HepG2 (cell line): ENCODE data around the gene SNX22. TPM values are rescaled to one million over a fixed set of nuclear protein-coding genes. Genes with fewer than 3 reads are reported as not detected.

ENCODE experiments used
- CEBPG ChIP-seq: IDR thresholded peaks from 2 replicates; pipeline ENCODE4 v1.6.1; 2016
- CHD4 ChIP-seq: fragments of 200-600 bp; sonication (generic); IDR thresholded peaks from 2 replicates; pipeline ENCODE4 v1.7.0; 2017; ENCODE audit warnings: mild to moderate bottlenecking, low read length, borderline replicate concordance
- ERF ChIP-seq: IDR thresholded peaks from 2 replicates; pipeline ENCODE4 v1.6.1; 2018; ENCODE audit warnings: missing biosample characterization, missing genetic modification reagents
- GABPB1 ChIP-seq: IDR thresholded peaks from 2 replicates; pipeline ENCODE4 v1.6.1; 2016; ENCODE audit warnings: mild to moderate bottlenecking, missing genetic modification reagents, moderate library complexity, missing compliant biosample characterization
- HDAC1 ChIP-seq: sonication (generic); formaldehyde crosslinking; IDR thresholded peaks from 2 replicates; pipeline ENCODE4 v1.5.1; 2020; ENCODE audit warnings: mild to moderate bottlenecking, missing genetic modification reagents
- JARID2 ChIP-seq: sonication (generic); formaldehyde crosslinking; IDR thresholded peaks from 2 replicates; pipeline ENCODE4 v1.8.1; 2023; ENCODE audit warnings: missing genetic modification reagents, inconsistent platforms; ENCODE audit not compliant: insufficient replicate concordance
- KDM3A ChIP-seq: IDR thresholded peaks from 2 replicates; pipeline ENCODE4 v1.6.1; 2018; ENCODE audit warnings: low read depth, missing compliant biosample characterization
- KLF6 ChIP-seq: IDR thresholded peaks from 2 replicates; pipeline ENCODE4 v1.8.0; 2016; ENCODE audit warnings: missing biosample characterization, missing genetic modification reagents
- MED1 ChIP-seq: sonication (generic); formaldehyde crosslinking; IDR thresholded peaks from 2 replicates; pipeline ENCODE4 v1.4.0; 2020; ENCODE audit warnings: missing genetic modification reagents
- PRMT3 ChIP-seq: sonication (generic); formaldehyde crosslinking; IDR thresholded peaks from 2 replicates; pipeline ENCODE4 v1.8.1; 2022; ENCODE audit warnings: low read depth, mild to moderate bottlenecking, moderate library complexity, missing genetic modification reagents, borderline replicate concordance
- SMARCE1 ChIP-seq: fragments of 450-650 bp; IDR thresholded peaks from 2 replicates; pipeline ENCODE4 v1.6.1; 2017; ENCODE audit warnings: borderline replicate concordance
- SNAI1 ChIP-seq: sonication (generic); formaldehyde crosslinking; IDR thresholded peaks from 2 replicates; pipeline ENCODE4 v1.5.0; 2020; ENCODE audit warnings: mild to moderate bottlenecking, missing genetic modification reagents, borderline replicate concordance
- SP1 ChIP-seq, 2 experiments: fragments of 450-650 bp in 1 of 2; sonication (generic) in 1 of 2; formaldehyde crosslinking in 1 of 2; IDR thresholded peaks; 2 replicates each; pipeline versions ENCODE4 v1.4.0 to v1.6.1; 2016 to 2020; ENCODE audit warnings: missing genetic modification reagents in 1 of 2
- THAP8 ChIP-seq: sonication (generic); formaldehyde crosslinking; IDR thresholded peaks from 2 replicates; pipeline ENCODE4 v1.5.1; 2020; ENCODE audit warnings: missing genetic modification reagents, mild to moderate bottlenecking, borderline replicate concordance
- ZNF33B ChIP-seq: sonication (generic); formaldehyde crosslinking; IDR thresholded peaks from 2 replicates; pipeline ENCODE4 v1.5.1; 2020; ENCODE audit warnings: mild to moderate bottlenecking, missing genetic modification reagents
- ZNF605 ChIP-seq: sonication (generic); formaldehyde crosslinking; IDR thresholded peaks from 2 replicates; pipeline ENCODE4 v1.8.0; 2022; ENCODE audit warnings: mild to moderate bottlenecking, missing genetic modification reagents
- ZNF777 ChIP-seq: sonication (generic); formaldehyde crosslinking; IDR thresholded peaks from 2 replicates; pipeline ENCODE4 v1.4.0; 2020; ENCODE audit warnings: missing genetic modification reagents
- ZSCAN12 ChIP-seq: sonication (generic); formaldehyde crosslinking; IDR thresholded peaks from 2 replicates; pipeline ENCODE4 v1.9.0; 2021; ENCODE audit warnings: mild to moderate bottlenecking, missing genetic modification reagents
- polyA plus RNA-seq, 8 experiments: library from polyadenylated mRNA; depleted of rRNA in 3 of 8; stranded (reverse) in 7 of 8; unstranded in 1 of 8; fragments of >200 nt; fragmentation: Illumina TruSeq in 4 of 8; extraction: Trizol in 4 of 8; gene quantifications; 2 replicates each; pipeline versions ENCODE4 v1.2.1 to v1.2.3, GENCODE V29; 2011 to 2016; ENCODE audit warnings: low read depth in 4 of 8, missing spikeins in 1 of 8, mixed read lengths in 1 of 8; ENCODE audit not compliant: insufficient read depth in 1 of 8
- total RNA-seq, 5 experiments: library from RNA; depleted of rRNA; stranded (reverse); fragments of >200 nt; fragmentation: Illumina TruSeq; extraction: Trizol; gene quantifications; 2 replicates each; pipeline ENCODE4 v1.2.3, GENCODE V29; 2016; ENCODE audit warnings: low read depth in 1 of 5
- TF ChIP-seq, protein P1 (sequence below): sonication (generic); formaldehyde crosslinking; IDR thresholded peaks from 2 replicates; pipeline ENCODE4 v1.5.0; 2020; ENCODE audit warnings: mild to moderate bottlenecking, missing genetic modification reagents, borderline replicate concordance
- TF ChIP-seq, protein P2 (sequence below), 2 experiments: sonication (generic) in 1 of 2; formaldehyde crosslinking in 1 of 2; IDR thresholded peaks; 2 replicates each; pipeline versions ENCODE4 v1.4.0 to v1.6.1; 2018 to 2020; ENCODE audit warnings: missing genetic modification reagents in 2 of 2, borderline replicate concordance in 1 of 2, low read depth in 1 of 2, mild to moderate bottlenecking in 1 of 2, missing biosample characterization in 1 of 2
- TF ChIP-seq, protein P3 (sequence below): IDR thresholded peaks from 2 replicates; pipeline ENCODE4 v1.6.1; 2012; ENCODE audit warnings: inconsistent platforms

SNX22 gene
- total and polyA plus RNA-seq, 2 of the 13 experiments (the other 11 are each of a cell fraction or from before 2014, with no cell fraction given) = 2.3 to 5.5 TPM

GRCh38 chr15:64151727-64152506 is at the start of gene SNX22 (continued):
- TF ChIP-seq GABPB1 (CRISPR knock-in tag) (peak; percentile 42; the same call in 1 of the 2 replicates), ZNF33B (CRISPR knock-in tag) (0 out of 2 replicates have a peak, but pooled peaks have one; percentile 49), CEBPG (CRISPR knock-in tag) (no peak), ZNF605 (CRISPR knock-in tag) (0 out of 2 replicates have a peak, but pooled peaks have one; percentile 12), THAP8 (CRISPR knock-in tag) (0 out of 2 replicates have a peak, but pooled peaks have one; percentile 74), ERF (CRISPR knock-in tag) (no peak), KDM3A (no peak), PRMT3 (no peak), SNAI1 (CRISPR knock-in tag) (peak; percentile 83; the same call in 1 of the 2 replicates), ZNF777 (CRISPR knock-in tag) (peak; percentile 97), HDAC1 (CRISPR knock-in tag) (peak; percentile 70), MED1 (CRISPR knock-in tag) (no peak), SMARCE1 (no peak), KLF6 (CRISPR knock-in tag) (no peak), ZSCAN12 (no peak), CHD4 (no peak), SP1 (IDR thresholded peaks at IDR 0.05) (no peak), SP1 (CRISPR knock-in tag; IDR thresholded peaks at IDR 0.05) (no peak), JARID2 (CRISPR knock-in tag) (no peak)
- TF ChIP-seq, protein P1, sequence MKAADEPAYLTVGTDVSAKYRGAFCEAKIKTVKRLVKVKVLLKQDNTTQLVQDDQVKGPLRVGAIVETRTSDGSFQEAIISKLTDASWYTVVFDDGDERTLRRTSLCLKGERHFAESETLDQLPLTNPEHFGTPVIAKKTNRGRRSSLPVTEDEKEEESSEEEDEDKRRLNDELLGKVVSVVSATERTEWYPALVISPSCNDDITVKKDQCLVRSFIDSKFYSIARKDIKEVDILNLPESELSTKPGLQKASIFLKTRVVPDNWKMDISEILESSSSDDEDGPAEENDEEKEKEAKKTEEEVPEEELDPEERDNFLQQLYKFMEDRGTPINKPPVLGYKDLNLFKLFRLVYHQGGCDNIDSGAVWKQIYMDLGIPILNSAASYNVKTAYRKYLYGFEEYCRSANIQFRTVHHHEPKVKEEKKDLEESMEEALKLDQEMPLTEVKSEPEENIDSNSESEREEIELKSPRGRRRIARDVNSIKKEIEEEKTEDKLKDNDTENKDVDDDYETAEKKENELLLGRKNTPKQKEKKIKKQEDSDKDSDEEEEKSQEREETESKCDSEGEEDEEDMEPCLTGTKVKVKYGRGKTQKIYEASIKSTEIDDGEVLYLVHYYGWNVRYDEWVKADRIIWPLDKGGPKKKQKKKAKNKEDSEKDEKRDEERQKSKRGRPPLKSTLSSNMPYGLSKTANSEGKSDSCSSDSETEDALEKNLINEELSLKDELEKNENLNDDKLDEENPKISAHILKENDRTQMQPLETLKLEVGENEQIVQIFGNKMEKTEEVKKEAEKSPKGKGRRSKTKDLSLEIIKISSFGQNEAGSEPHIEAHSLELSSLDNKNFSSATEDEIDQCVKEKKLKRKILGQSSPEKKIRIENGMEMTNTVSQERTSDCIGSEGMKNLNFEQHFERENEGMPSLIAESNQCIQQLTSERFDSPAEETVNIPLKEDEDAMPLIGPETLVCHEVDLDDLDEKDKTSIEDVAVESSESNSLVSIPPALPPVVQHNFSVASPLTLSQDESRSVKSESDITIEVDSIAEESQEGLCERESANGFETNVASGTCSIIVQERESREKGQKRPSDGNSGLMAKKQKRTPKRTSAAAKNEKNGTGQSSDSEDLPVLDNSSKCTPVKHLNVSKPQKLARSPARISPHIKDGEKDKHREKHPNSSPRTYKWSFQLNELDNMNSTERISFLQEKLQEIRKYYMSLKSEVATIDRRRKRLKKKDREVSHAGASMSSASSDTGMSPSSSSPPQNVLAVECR (CRISPR knock-in tag) = peak; percentile 45; the same call in 1 of the 2 replicates
- TF ChIP-seq, protein P2, sequence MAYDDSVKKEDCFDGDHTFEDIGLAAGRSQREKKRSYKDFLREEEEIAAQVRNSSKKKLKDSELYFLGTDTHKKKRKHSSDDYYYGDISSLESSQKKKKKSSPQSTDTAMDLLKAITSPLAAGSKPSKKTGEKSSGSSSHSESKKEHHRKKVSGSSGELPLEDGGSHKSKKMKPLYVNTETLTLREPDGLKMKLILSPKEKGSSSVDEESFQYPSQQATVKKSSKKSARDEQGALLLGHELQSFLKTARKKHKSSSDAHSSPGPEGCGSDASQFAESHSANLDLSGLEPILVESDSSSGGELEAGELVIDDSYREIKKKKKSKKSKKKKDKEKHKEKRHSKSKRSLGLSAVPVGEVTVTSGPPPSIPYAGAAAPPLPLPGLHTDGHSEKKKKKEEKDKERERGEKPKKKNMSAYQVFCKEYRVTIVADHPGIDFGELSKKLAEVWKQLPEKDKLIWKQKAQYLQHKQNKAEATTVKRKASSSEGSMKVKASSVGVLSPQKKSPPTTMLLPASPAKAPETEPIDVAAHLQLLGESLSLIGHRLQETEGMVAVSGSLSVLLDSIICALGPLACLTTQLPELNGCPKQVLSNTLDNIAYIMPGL (CRISPR knock-in tag; IDR thresholded peaks at IDR 0.05; ENCODE audit: borderline replicate concordance in 1 of 2, low read depth in 1 of 2) = peak in 1 of 2 experiments; percentile 15; a peak in 1 of 4 replicates
- TF ChIP-seq, protein P3, sequence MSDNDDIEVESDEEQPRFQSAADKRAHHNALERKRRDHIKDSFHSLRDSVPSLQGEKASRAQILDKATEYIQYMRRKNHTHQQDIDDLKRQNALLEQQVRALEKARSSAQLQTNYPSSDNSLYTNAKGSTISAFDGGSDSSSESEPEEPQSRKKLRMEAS = peak; percentile 57
